ENCODE data around the gene CPZ.

CPZ gene

GRCh38 chr4:8549352-8549931 lies 43.1 kb upstream of the CPZ start:
- H3K27me3 ChIP-seq (ENCODE audit: low read depth, low read length): no peaks in the 10 kb centered on the region

GRCh38 chr4:8550691-8551090 lies 41.9 kb upstream of the CPZ start:
- Histone ChIP-seq H3K4me3 (ENCODE audit: low read depth in 1 of 2, low read length in 2 of 2) (no peak overlapping the region), H3K27ac (ENCODE audit: low read length) (no peak overlapping the region), H3K4me1 (ENCODE audit: control insufficient read depth in 1 of 2, insufficient read depth in 2 of 2, low read length in 2 of 2) (no peaks in the 10 kb centered on the region), H3K9me3 (ENCODE audit: control insufficient read depth in 1 of 2, low read length in 2 of 2) (no peaks in the 10 kb centered on the region), H3K27me3 (ENCODE audit: low read depth, low read length) (no peaks in the 10 kb centered on the region), H3K36me3 (ENCODE audit: control insufficient read depth in 1 of 2, insufficient read depth in 2 of 2, low read length in 2 of 2) (no peaks in the 10 kb centered on the region)

More at GRCh38 chr4:8549352-8549931, 43.1 kb upstream of the CPZ start:
- Histone ChIP-seq H3K9me3 (ENCODE audit: control insufficient read depth in 1 of 2, low read length in 2 of 2) (no peaks in the 10 kb centered on the region), H3K27ac (ENCODE audit: low read length) (no peak overlapping the region), H3K4me3 (ENCODE audit: low read depth in 1 of 2, low read length in 2 of 2) (no peak overlapping the region), H3K36me3 (ENCODE audit: control insufficient read depth in 1 of 2, insufficient read depth in 2 of 2, low read length in 2 of 2) (no peaks in the 10 kb centered on the region), H3K4me1 (ENCODE audit: control insufficient read depth in 1 of 2, insufficient read depth in 2 of 2, low read length in 2 of 2) (no peaks in the 10 kb centered on the region)

GRCh38 chr4:8552024-8552423 lies 40.5 kb upstream of the CPZ start:
- no peak overlapping the region for H3K27ac ChIP-seq (ENCODE audit: low read length)
- H3K9me3 ChIP-seq (ENCODE audit: control insufficient read depth in 1 of 2, low read length in 2 of 2): no peaks in the 10 kb centered on the region
- H3K27me3 ChIP-seq (ENCODE audit: low read depth, low read length): no peaks in the 10 kb centered on the region
- no peaks in the 10 kb centered on the region for H3K4me1 ChIP-seq (ENCODE audit: control insufficient read depth in 1 of 2, insufficient read depth in 2 of 2, low read length in 2 of 2)
- no peak overlapping the region for H3K4me3 ChIP-seq (ENCODE audit: low read depth in 1 of 2, low read length in 2 of 2)
- H3K36me3 ChIP-seq (ENCODE audit: control insufficient read depth in 1 of 2, insufficient read depth in 2 of 2, low read length in 2 of 2): no peaks in the 10 kb centered on the region

GRCh38 chr4:8552581-8553205 lies 39.9 kb upstream of the CPZ start:
- no peaks in the 10 kb centered on the region for H3K9me3 ChIP-seq (ENCODE audit: control insufficient read depth in 1 of 2, low read length in 2 of 2)
- no peak overlapping the region for H3K27ac ChIP-seq (ENCODE audit: low read length)
- no peak overlapping the region for H3K4me3 ChIP-seq (ENCODE audit: low read depth in 1 of 2, low read length in 2 of 2)
- H3K27me3 ChIP-seq (ENCODE audit: low read depth, low read length): no peaks in the 10 kb centered on the region
- H3K4me1 ChIP-seq (ENCODE audit: control insufficient read depth in 1 of 2, insufficient read depth in 2 of 2, low read length in 2 of 2): no peaks in the 10 kb centered on the region
- H3K36me3 ChIP-seq (ENCODE audit: control insufficient read depth in 1 of 2, insufficient read depth in 2 of 2, low read length in 2 of 2): no peaks in the 10 kb centered on the region

- H3K4me3 ChIP-seq (ENCODE audit: low read depth in 1 of 2, low read length in 2 of 2): no peak overlapping the region
- no peaks in the 10 kb centered on the region for H3K27me3 ChIP-seq (ENCODE audit: low read depth, low read length)
Observed at GRCh38 chr4:8553216-8553615, 39.3 kb upstream of the CPZ start.

GRCh38 chr4:8553991-8554405 lies 38.6 kb upstream of the CPZ start:
- Histone ChIP-seq H3K36me3 (ENCODE audit: control insufficient read depth in 1 of 2, insufficient read depth in 2 of 2, low read length in 2 of 2) (no peaks in the 10 kb centered on the region), H3K27me3 (ENCODE audit: low read depth, low read length) (no peaks in the 10 kb centered on the region), H3K27ac (ENCODE audit: low read length) (no peak overlapping the region)

More at GRCh38 chr4:8553216-8553615, 39.3 kb upstream of the CPZ start:
- Histone ChIP-seq H3K27ac (ENCODE audit: low read length) (no peak overlapping the region), H3K4me1 (ENCODE audit: control insufficient read depth in 1 of 2, insufficient read depth in 2 of 2, low read length in 2 of 2) (no peaks in the 10 kb centered on the region), H3K36me3 (ENCODE audit: control insufficient read depth in 1 of 2, insufficient read depth in 2 of 2, low read length in 2 of 2) (no peaks in the 10 kb centered on the region), H3K9me3 (ENCODE audit: control insufficient read depth in 1 of 2, low read length in 2 of 2) (no peaks in the 10 kb centered on the region)

GRCh38 chr4:8554555-8555100 lies 37.9 kb upstream of the CPZ start:
- H3K27ac ChIP-seq (ENCODE audit: low read length): no peak overlapping the region
- no peak overlapping the region for H3K4me3 ChIP-seq (ENCODE audit: low read depth in 1 of 2, low read length in 2 of 2)
- no peaks in the 10 kb centered on the region for H3K9me3 ChIP-seq (ENCODE audit: control insufficient read depth in 1 of 2, low read length in 2 of 2)
- H3K36me3 ChIP-seq (ENCODE audit: control insufficient read depth in 1 of 2, insufficient read depth in 2 of 2, low read length in 2 of 2): no peaks in the 10 kb centered on the region
- no peaks in the 10 kb centered on the region for H3K27me3 ChIP-seq (ENCODE audit: low read depth, low read length)
- no peaks in the 10 kb centered on the region for H3K4me1 ChIP-seq (ENCODE audit: control insufficient read depth in 1 of 2, insufficient read depth in 2 of 2, low read length in 2 of 2)

More at GRCh38 chr4:8553991-8554405, 38.6 kb upstream of the CPZ start:
- Histone ChIP-seq H3K4me1 (ENCODE audit: control insufficient read depth in 1 of 2, insufficient read depth in 2 of 2, low read length in 2 of 2) (no peaks in the 10 kb centered on the region), H3K9me3 (ENCODE audit: control insufficient read depth in 1 of 2, low read length in 2 of 2) (no peaks in the 10 kb centered on the region), H3K4me3 (ENCODE audit: low read depth in 1 of 2, low read length in 2 of 2) (no peak overlapping the region)

GRCh38 chr4:8555716-8556115 lies 36.8 kb upstream of the CPZ start:
- Histone ChIP-seq H3K4me1 (ENCODE audit: control insufficient read depth in 1 of 2, insufficient read depth in 2 of 2, low read length in 2 of 2) (no peaks in the 10 kb centered on the region), H3K27ac (ENCODE audit: low read length) (no peak overlapping the region), H3K4me3 (ENCODE audit: low read depth in 1 of 2, low read length in 2 of 2) (no peak overlapping the region), H3K36me3 (ENCODE audit: control insufficient read depth in 1 of 2, insufficient read depth in 2 of 2, low read length in 2 of 2) (no peaks in the 10 kb centered on the region), H3K9me3 (ENCODE audit: control insufficient read depth in 1 of 2, low read length in 2 of 2) (no peaks in the 10 kb centered on the region), H3K27me3 (ENCODE audit: low read depth, low read length) (no peaks in the 10 kb centered on the region)

- H3K36me3 ChIP-seq (ENCODE audit: control insufficient read depth in 1 of 2, insufficient read depth in 2 of 2, low read length in 2 of 2): no peaks in the 10 kb centered on the region
- no peak overlapping the region for H3K27ac ChIP-seq (ENCODE audit: low read length)
- no peak overlapping the region for H3K4me3 ChIP-seq (ENCODE audit: low read depth in 1 of 2, low read length in 2 of 2)
- H3K4me1 ChIP-seq (ENCODE audit: control insufficient read depth in 1 of 2, insufficient read depth in 2 of 2, low read length in 2 of 2): no peaks in the 10 kb centered on the region
- H3K27me3 ChIP-seq (ENCODE audit: low read depth, low read length): no peaks in the 10 kb centered on the region
- H3K9me3 ChIP-seq (ENCODE audit: control insufficient read depth in 1 of 2, low read length in 2 of 2): no peaks in the 10 kb centered on the region
Observed at GRCh38 chr4:8556341-8557150, 36.0 kb upstream of the CPZ start.

- Histone ChIP-seq H3K4me3 (ENCODE audit: low read depth in 1 of 2, low read length in 2 of 2) (no peak overlapping the region), H3K27ac (ENCODE audit: low read length) (no peak overlapping the region), H3K4me1 (ENCODE audit: control insufficient read depth in 1 of 2, insufficient read depth in 2 of 2, low read length in 2 of 2) (no peaks in the 10 kb centered on the region), H3K27me3 (ENCODE audit: low read depth, low read length) (no peaks in the 10 kb centered on the region), H3K36me3 (ENCODE audit: control insufficient read depth in 1 of 2, insufficient read depth in 2 of 2, low read length in 2 of 2) (no peaks in the 10 kb centered on the region), H3K9me3 (ENCODE audit: control insufficient read depth in 1 of 2, low read length in 2 of 2) (no peaks in the 10 kb centered on the region)
Observed at GRCh38 chr4:8557151-8558076, 35.2 kb upstream of the CPZ start.

Data from muscle layer of duodenum (tissue), 2 donors.